Measurements from ENCODE around the gene RNF157. TPM values are rescaled to one million over a fixed set of nuclear protein-coding genes. Genes with fewer than 3 reads are reported as not detected.

The RNF157 gene
- total and polyA plus RNA-seq, 10 of the 15 experiments (the other 5 are each of a cell fraction or from before 2014, with no cell fraction given): 1.4 to 15.9 (median 9.6) TPM

DNA sequence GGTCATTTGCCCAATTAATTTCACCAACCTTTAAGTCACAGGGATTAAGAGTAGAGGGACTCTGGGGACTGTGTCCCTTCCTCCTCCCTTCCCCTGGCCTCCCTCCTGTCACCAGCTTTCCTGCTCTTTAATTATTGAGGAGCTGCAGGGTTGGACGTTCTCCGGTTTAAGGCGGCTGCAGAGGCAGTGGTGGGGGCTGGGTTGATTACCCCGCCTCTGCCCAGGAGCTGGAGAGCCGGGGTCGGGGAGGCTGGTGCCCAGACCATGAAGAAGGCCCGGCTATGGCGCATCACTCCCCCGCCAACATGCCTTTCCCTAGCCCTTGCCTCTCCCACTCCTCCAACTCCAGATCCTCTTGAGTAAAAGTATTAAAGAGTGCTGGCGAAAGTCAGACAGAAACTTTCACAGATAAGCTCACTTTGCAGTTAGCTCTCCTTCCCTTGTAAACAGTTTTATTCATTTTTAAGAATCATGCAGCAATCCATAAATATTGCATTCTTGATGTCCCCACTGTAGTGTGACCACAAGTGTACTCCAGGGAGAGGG, 98.2 kb downstream of the RNF157 start:
- Histone ChIP-seq H3K4me2 (ENCODE audit: control insufficient read depth, insufficient read depth) (no peak overlapping the region), H3K27me3 (replicated peaks in 1 of 2; ENCODE audit: control insufficient read depth in 2 of 2, insufficient read depth in 2 of 2, low read length in 1 of 2) (peaks cover 5 to 11% of the 10 kb centered on the region in 2 experiments), H3K36me3 (ENCODE audit: control insufficient read depth in 2 of 2, insufficient read depth in 2 of 2, low read length in 1 of 2) (no peaks in the 10 kb centered on the region), H3K4me1 (ENCODE audit: control insufficient read depth, insufficient read depth, low read length) (peaks cover 31% of the 10 kb centered on the region), H3K4me3 (no peak overlapping the region), H3K27ac (ENCODE audit: control insufficient read depth, insufficient read depth) (no peak overlapping the region), H3K9me3 (replicated peaks; ENCODE audit: control insufficient read depth, insufficient read depth, low read length) (no peaks in the 10 kb centered on the region), H3K79me2 (ENCODE audit: control insufficient read depth, insufficient read depth, low read length) (no peaks in the 10 kb centered on the region), H4K20me1 (ENCODE audit: control insufficient read depth, insufficient read depth) (no peaks in the 10 kb centered on the region), H3K9ac (ENCODE audit: control insufficient read depth, insufficient read depth, low read length) (no peak overlapping the region), H2AFZ (ENCODE audit: control insufficient read depth, low read depth, low read length) (no peak overlapping the region)
- whole genome bisulfite sequencing (ENCODE audit: insufficient coverage, insufficient replicate concordance, low lambda C conversion rate, missing lambda C conversion rate): 89% methylated on average over 10 of the region's 10 CpGs
- TF ChIP-seq KDM1A (IDR thresholded peaks at IDR 0.05; ENCODE audit: borderline replicate concordance) (no peak), USF1 (IDR thresholded peaks at IDR 0.05; ENCODE audit: borderline replicate concordance, extremely low read length, insufficient read depth, low read depth, low read length) (no peak), FOS (IDR thresholded peaks at IDR 0.05; ENCODE audit: borderline replicate concordance, extremely low read depth, insufficient read length) (no peak), RBBP5 (conservative IDR thresholded peaks at IDR 0.05) (no peak), IKZF1 (conservative IDR thresholded peaks at IDR 0.05) (no peak), BCLAF1 (IDR thresholded peaks at IDR 0.05) (no peak), POLR2A (IDR thresholded peaks at IDR 0.05; ENCODE audit: low read depth, low read length) (no peak), YY1 (IDR thresholded peaks at IDR 0.05; ENCODE audit: low read depth, low read length) (no peak), POLR2AphosphoS5 (IDR thresholded peaks at IDR 0.05; ENCODE audit: low read length) (no peak), CBX3 (IDR thresholded peaks at IDR 0.05; ENCODE audit: borderline replicate concordance, low read depth) (no peak), ASH2L (IDR thresholded peaks at IDR 0.05; ENCODE audit: borderline replicate concordance, low read depth) (no peak)
- TF ChIP-seq, protein P1, sequence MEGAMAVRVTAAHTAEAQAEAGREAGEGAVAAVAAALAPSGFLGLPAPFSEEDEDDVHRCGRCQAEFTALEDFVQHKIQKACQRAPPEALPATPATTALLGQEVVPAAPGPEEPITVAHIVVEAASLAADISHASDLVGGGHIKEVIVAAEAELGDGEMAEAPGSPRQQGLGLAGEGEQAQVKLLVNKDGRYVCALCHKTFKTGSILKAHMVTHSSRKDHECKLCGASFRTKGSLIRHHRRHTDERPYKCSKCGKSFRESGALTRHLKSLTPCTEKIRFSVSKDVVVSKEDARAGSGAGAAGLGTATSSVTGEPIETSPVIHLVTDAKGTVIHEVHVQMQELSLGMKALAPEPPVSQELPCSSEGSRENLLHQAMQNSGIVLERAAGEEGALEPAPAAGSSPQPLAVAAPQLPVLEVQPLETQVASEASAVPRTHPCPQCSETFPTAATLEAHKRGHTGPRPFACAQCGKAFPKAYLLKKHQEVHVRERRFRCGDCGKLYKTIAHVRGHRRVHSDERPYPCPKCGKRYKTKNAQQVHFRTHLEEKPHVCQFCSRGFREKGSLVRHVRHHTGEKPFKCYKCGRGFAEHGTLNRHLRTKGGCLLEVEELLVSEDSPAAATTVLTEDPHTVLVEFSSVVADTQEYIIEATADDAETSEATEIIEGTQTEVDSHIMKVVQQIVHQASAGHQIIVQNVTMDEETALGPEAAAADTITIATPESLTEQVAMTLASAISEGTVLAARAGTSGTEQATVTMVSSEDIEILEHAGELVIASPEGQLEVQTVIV (IDR thresholded peaks at IDR 0.05; ENCODE audit: borderline replicate concordance, partially characterized antibody): no peak
- intact Hi-C loops (cut with micrococcal nuclease; ENCODE audit: unreplicated experiment): no loop called here
- no TSS peak for BruUV-seq (replicated peaks)
- SMC1A ChIA-PET (ENCODE audit: uncharacterized antibody, unreplicated experiment): interaction anchor here (1.9 to 2.7 kb wide), 3 partner anchors 9 to 38 kb away, joined by 4 to 9 read pairs (median 6); no protein-coding TSS in a partner anchor
- DNase-seq (ENCODE audit: low read depth, low spot score) (no peak), ATAC-seq (no peak), FAIRE-seq (no peak)
- in situ Hi-C loops (cut with MboI): no loop called here
- CTCF ChIA-PET: interaction anchor here (0.7 to 2.0 kb wide), 5 partner anchors 9 to 138 kb away, joined by 3 to 7 read pairs (median 4); no protein-coding TSS in a partner anchor
- POLR2A ChIA-PET: no interaction called here
- RAD21 ChIA-PET (ENCODE audit: unreplicated experiment): interaction anchor here (0.6 to 1.2 kb wide), 2 partner anchors 138 to 190 kb away, joined by 3 read pairs; no protein-coding TSS in a partner anchor

Data from GM12878 (cell line).